Measurements from ENCODE around the gene ADARB1. TPM values are rescaled to one million over a fixed set of nuclear protein-coding genes. Genes with fewer than 3 reads are reported as not detected.
A peak's percentile ranks its signal among the peaks of the same experiment; 100 is the strongest.

Gene ADARB1
- total RNA-seq, 1 donor from 2014 or later, result 13.7 TPM

- intact Hi-C loops (cut with DNase I), result no loop called here
Observed at GRCh38 chr21:45154511-45155508, 80.4 kb downstream of the ADARB1 start.

GRCh38 chr21:45155910-45156309 is 81.5 kb downstream of the ADARB1 start:
- no peak for DNase-seq (ENCODE audit: low spot score)

More at GRCh38 chr21:45154511-45155508, 80.4 kb downstream of the ADARB1 start:
- peak; percentile 63 for DNase-seq (ENCODE audit: low spot score)

GRCh38 chr21:45156459-45156858 is 82.1 kb downstream of the ADARB1 start:
- peak; percentile 27 for DNase-seq (ENCODE audit: low spot score)
- intact Hi-C loops (cut with DNase I), result no loop called here

More at GRCh38 chr21:45155910-45156309, 81.5 kb downstream of the ADARB1 start:
- intact Hi-C loops (cut with DNase I), result no loop called here

- DNase-seq (ENCODE audit: low spot score), result peak; percentile 17
- intact Hi-C loops (cut with DNase I), result no loop called here
Observed at GRCh38 chr21:45157932-45158331, 83.6 kb downstream of the ADARB1 start.

- DNase-seq (ENCODE audit: low spot score), result peak; percentile 19
- intact Hi-C loops (cut with DNase I), result no loop called here
Observed at GRCh38 chr21:45158491-45159423, 84.4 kb downstream of the ADARB1 start.

- no peak for DNase-seq (ENCODE audit: low spot score)
- intact Hi-C loops (cut with DNase I), result no loop called here
Observed at GRCh38 chr21:45160198-45160597, 85.8 kb downstream of the ADARB1 start.

GRCh38 chr21:45161038-45161945 is 86.9 kb downstream of the ADARB1 start:
- intact Hi-C loops (cut with DNase I), result no loop called here
- DNase-seq (ENCODE audit: low spot score), result peak; percentile 67

GRCh38 chr21:45162115-45162514 is 87.7 kb downstream of the ADARB1 start:
- DNase-seq (ENCODE audit: low spot score), result no peak
- intact Hi-C loops (cut with DNase I), result no loop called here

GRCh38 chr21:45162809-45163208 is 88.4 kb downstream of the ADARB1 start:
- DNase-seq (ENCODE audit: low spot score), result no peak
- intact Hi-C loops (cut with DNase I), result no loop called here

GRCh38 chr21:45163413-45164123 is 89.2 kb downstream of the ADARB1 start:
- intact Hi-C loops (cut with DNase I), result no loop called here
- peak; percentile 66 for DNase-seq (ENCODE audit: low spot score)

- intact Hi-C loops (cut with DNase I), result no loop called here
- DNase-seq (ENCODE audit: low spot score), result peak; percentile 76
Observed at GRCh38 chr21:45164124-45164511, 89.7 kb downstream of the ADARB1 start.

GRCh38 chr21:45164838-45165237 is 90.5 kb downstream of the ADARB1 start:
- DNase-seq (ENCODE audit: low spot score), result peak; percentile 69
- intact Hi-C loops (cut with DNase I), result no loop called here

- intact Hi-C loops (cut with DNase I), result no loop called here
- DNase-seq (ENCODE audit: low spot score), result peak; percentile 24
Observed at GRCh38 chr21:45166931-45167330, 92.6 kb downstream of the ADARB1 start.

- intact Hi-C loops (cut with DNase I), result no loop called here
- DNase-seq (ENCODE audit: low spot score), result no peak
Observed at GRCh38 chr21:45167796-45168222, 93.4 kb downstream of the ADARB1 start.

GRCh38 chr21:45168522-45168921 is 94.1 kb downstream of the ADARB1 start:
- intact Hi-C loops (cut with DNase I), result no loop called here
- no peak for DNase-seq (ENCODE audit: low spot score)

- peak; percentile 46 for DNase-seq (ENCODE audit: low spot score)
- intact Hi-C loops (cut with DNase I), result no loop called here
Observed at GRCh38 chr21:45169001-45169400, 94.6 kb downstream of the ADARB1 start.

- no peak for DNase-seq (ENCODE audit: low spot score)
- intact Hi-C loops (cut with DNase I), result no loop called here
Observed at GRCh38 chr21:45169682-45170081, 95.3 kb downstream of the ADARB1 start.

GRCh38 chr21:45170987-45171386 is 96.6 kb downstream of the ADARB1 start:
- intact Hi-C loops (cut with DNase I), result no loop called here
- no peak for DNase-seq (ENCODE audit: low spot score)
